ENCODE measurements around the gene C3orf80. TPM values are rescaled to one million over a fixed set of nuclear protein-coding genes. Genes with fewer than 3 reads are reported as not detected.

The C3orf80 gene
- total RNA-seq, 1 experiment from 2014 or later = 2.4 TPM

DNA sequence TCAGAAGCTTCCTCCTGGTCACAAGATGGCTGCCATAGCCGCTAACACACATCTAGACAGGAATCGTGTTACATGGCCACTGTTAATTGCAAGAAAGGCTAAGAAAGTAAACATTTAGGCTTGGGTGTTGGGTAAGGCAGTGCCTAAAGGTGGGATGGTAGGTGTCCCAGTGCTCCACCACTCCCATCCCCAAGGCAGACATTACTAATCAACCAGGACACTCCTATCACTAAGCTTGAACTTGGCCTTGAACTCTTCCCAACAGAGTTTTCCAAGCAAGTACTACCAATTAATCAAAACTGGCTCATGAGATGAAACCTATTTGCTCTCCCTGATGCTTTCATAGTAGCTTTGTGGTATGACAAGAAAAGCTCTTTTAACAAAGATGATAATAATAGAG lies 37.9 kb upstream of the C3orf80 start:
- Histone ChIP-seq H3K79me2 (ENCODE audit: insufficient read depth, low read length) (no peaks in the 10 kb centered on the region), H3K4me1 (ENCODE audit: control insufficient read depth in 1 of 2, insufficient read depth in 2 of 2, low read length in 2 of 2) (no peaks in the 10 kb centered on the region), H4K20me1 (ENCODE audit: insufficient read depth) (no peaks in the 10 kb centered on the region), H3K27ac (ENCODE audit: low read depth, low read length) (no peak overlapping the region), H2AFZ (ENCODE audit: low read depth, low read length, poor library complexity, severe bottlenecking) (no peak overlapping the region), H3K36me3 (ENCODE audit: control insufficient read depth in 1 of 2, insufficient read depth in 2 of 2, low read length in 2 of 2) (no peaks in the 10 kb centered on the region), H3K27me3 (ENCODE audit: insufficient read depth, low read length) (no peaks in the 10 kb centered on the region), H3K9me3 (ENCODE audit: control insufficient read depth in 1 of 2, insufficient read depth in 1 of 2, low read depth in 1 of 2, low read length in 2 of 2) (no peaks in the 10 kb centered on the region), H3K4me3 (replicated peaks in 1 of 2; ENCODE audit: low read depth in 1 of 2, low read length in 2 of 2) (no peak overlapping the region), H3K4me2 (ENCODE audit: low read length) (no peak overlapping the region), H3K9ac (ENCODE audit: low read length) (no peak overlapping the region), H3K9me2 (ENCODE audit: insufficient read depth) (no peaks in the 10 kb centered on the region)
- DNase-seq (ENCODE audit: low read depth, low spot score) (no peak), ATAC-seq (no peak)
- no TSS peak for BruUV-seq (replicated peaks)
- RAD21 ChIA-PET (ENCODE audit: low non-redundant PET in 1 of 2, low total read pairs in 2 of 2, uncharacterized antibody in 2 of 2, unreplicated experiment in 2 of 2) = interaction anchor here in 1 of 2 experiments (1.1 kb wide), 1 partner anchor 24 kb away, joined by 3 read pairs; no protein-coding TSS in a partner anchor
- no peak for TF ChIP-seq POLR2AphosphoS5 (IDR thresholded peaks at IDR 0.05; ENCODE audit: low read depth, low read length)
- TF ChIP-seq, protein P1, sequence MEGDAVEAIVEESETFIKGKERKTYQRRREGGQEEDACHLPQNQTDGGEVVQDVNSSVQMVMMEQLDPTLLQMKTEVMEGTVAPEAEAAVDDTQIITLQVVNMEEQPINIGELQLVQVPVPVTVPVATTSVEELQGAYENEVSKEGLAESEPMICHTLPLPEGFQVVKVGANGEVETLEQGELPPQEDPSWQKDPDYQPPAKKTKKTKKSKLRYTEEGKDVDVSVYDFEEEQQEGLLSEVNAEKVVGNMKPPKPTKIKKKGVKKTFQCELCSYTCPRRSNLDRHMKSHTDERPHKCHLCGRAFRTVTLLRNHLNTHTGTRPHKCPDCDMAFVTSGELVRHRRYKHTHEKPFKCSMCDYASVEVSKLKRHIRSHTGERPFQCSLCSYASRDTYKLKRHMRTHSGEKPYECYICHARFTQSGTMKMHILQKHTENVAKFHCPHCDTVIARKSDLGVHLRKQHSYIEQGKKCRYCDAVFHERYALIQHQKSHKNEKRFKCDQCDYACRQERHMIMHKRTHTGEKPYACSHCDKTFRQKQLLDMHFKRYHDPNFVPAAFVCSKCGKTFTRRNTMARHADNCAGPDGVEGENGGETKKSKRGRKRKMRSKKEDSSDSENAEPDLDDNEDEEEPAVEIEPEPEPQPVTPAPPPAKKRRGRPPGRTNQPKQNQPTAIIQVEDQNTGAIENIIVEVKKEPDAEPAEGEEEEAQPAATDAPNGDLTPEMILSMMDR (IDR thresholded peaks at IDR 0.05 in 2 of 3, conservative IDR thresholded peaks at IDR 0.05 in 1 of 3; ENCODE audit: borderline replicate concordance in 1 of 3, insufficient read depth in 1 of 3, low read depth in 2 of 3, low read length in 2 of 3) = no peak
- TF ChIP-seq JUND (IDR thresholded peaks at IDR 0.05) = no peak
- CTCF ChIA-PET = no interaction called here
- intact Hi-C loops (cut with micrococcal nuclease) = no loop called here
- POLR2A ChIA-PET = no interaction called here

DNA sequence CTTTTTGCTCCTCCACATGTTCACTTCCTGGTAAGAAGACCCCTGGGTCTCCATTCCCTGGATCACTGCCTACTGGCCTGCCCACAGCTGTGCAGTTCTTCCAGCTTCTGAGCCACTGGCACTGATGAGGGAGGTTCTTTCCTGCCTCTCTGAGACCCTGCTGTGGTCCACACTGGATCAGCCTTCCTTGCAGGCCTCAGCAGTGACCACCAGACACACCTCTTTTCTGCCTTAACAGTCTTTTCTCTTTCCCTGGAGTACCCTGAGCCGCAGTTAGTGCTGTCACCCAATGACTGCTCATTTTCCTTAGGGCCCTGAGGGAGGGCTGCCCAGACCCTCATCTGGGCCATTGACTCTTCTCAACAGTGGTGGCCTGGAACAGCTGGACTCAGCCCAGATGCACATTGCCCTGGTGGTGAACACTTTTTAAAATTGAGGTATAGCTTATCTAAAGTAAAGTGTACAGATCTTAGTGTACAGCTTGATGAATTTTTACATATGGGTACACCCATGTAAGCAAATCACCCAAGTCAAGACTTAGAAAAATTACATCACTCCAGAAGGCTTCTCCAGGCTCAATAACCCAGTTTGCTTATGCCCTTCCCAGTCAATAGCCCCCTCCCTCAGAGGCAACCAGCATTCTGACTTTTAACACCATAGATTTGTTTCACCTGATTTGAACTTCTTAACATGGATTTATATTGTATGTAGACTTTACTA lies 32.8 kb upstream of the C3orf80 start:
- no peak overlapping the region for H2AFZ ChIP-seq (ENCODE audit: low read depth, low read length, poor library complexity, severe bottlenecking)
- H3K4me1 ChIP-seq (ENCODE audit: control insufficient read depth in 1 of 2, insufficient read depth in 2 of 2, low read length in 2 of 2) = no peaks in the 10 kb centered on the region
- RAD21 ChIA-PET (ENCODE audit: low non-redundant PET in 1 of 2, low total read pairs in 2 of 2, uncharacterized antibody in 2 of 2, unreplicated experiment in 2 of 2) = no interaction called here
- CTCF ChIA-PET = no interaction called here
- H3K4me2 ChIP-seq (ENCODE audit: low read length) = no peak overlapping the region
- no peak for DNase-seq (ENCODE audit: low read depth, low spot score)
- H3K9me2 ChIP-seq (ENCODE audit: insufficient read depth) = no peaks in the 10 kb centered on the region
- H4K20me1 ChIP-seq (ENCODE audit: insufficient read depth) = no peaks in the 10 kb centered on the region
- no peaks in the 10 kb centered on the region for H3K27me3 ChIP-seq (ENCODE audit: insufficient read depth, low read length)
- H3K9me3 ChIP-seq (ENCODE audit: control insufficient read depth in 1 of 2, insufficient read depth in 1 of 2, low read depth in 1 of 2, low read length in 2 of 2) = no peaks in the 10 kb centered on the region
- intact Hi-C loops (cut with micrococcal nuclease) = no loop called here
- BruUV-seq (replicated peaks) = no TSS peak
- ATAC-seq = no peak
- POLR2A ChIA-PET = no interaction called here
- no peaks in the 10 kb centered on the region for H3K79me2 ChIP-seq (ENCODE audit: insufficient read depth, low read length)
- no peaks in the 10 kb centered on the region for H3K36me3 ChIP-seq (ENCODE audit: control insufficient read depth in 1 of 2, insufficient read depth in 2 of 2, low read length in 2 of 2)
- TF ChIP-seq EZH2 (IDR thresholded peaks at IDR 0.05) = no peak
- no peak overlapping the region for H3K27ac ChIP-seq (ENCODE audit: low read depth, low read length)
- H3K4me3 ChIP-seq (replicated peaks in 1 of 2; ENCODE audit: low read depth in 1 of 2, low read length in 2 of 2) = no peak overlapping the region
- H3K9ac ChIP-seq (ENCODE audit: low read length) = no peak overlapping the region

All from HCT116 (cell line).